ENCODE results near the gene DMRTB1.

DMRTB1 gene

GRCh38 chr1:53447413-53447812 is 11.8 kb upstream of the DMRTB1 start:
- Mint-ChIP-seq H3K4me3 (no peak overlapping the region), H3K27ac (no peak overlapping the region), H3K36me3 (ENCODE audit: low read depth) (no peaks in the 10 kb centered on the region), H3K27me3 (ENCODE audit: low read depth) (peaks cover 18% of the 10 kb centered on the region), H3K4me1 (ENCODE audit: low read depth) (no peaks in the 10 kb centered on the region), H3K9me3 (no peaks in the 10 kb centered on the region)
- DNase-seq (ENCODE audit: low spot score): no peak

DNA sequence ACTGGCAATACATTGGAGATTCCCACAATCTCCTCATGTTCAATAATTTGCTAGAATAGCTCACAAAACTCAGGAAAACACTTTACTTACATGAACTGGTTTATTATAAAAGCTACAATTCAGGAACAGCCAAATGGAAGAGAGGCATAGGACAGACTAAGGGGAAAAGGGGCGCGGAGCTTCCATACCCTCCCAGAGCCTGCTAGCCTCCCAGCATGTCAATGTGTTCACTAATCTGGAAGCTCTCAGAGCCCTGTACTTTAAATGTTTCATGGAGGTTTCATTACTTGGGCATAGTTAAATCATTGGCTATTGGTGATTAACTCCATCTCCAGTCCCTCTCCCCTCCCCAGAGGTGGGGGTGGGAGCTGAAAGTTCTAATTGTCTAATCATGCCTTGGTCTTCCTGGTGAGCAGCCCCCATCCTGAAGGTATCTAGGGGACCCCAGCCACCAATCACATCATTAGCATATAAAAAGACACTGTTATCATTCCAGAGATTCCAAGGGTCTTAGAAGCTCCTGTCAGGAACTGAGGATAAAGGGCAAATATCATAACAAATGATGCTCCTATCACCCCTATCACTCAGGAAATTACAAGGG is 10.9 kb upstream of the DMRTB1 start:
- Mint-ChIP-seq H3K9me3 (no peaks in the 10 kb centered on the region), H3K36me3 (ENCODE audit: low read depth) (no peaks in the 10 kb centered on the region)

GRCh38 chr1:53449021-53449420 is 10.2 kb upstream of the DMRTB1 start:
- Mint-ChIP-seq H3K4me3 (no peak overlapping the region), H3K27me3 (ENCODE audit: low read depth) (peaks cover 27% of the 10 kb centered on the region), H3K9me3 (no peaks in the 10 kb centered on the region), H3K27ac (no peak overlapping the region), H3K36me3 (ENCODE audit: low read depth) (no peaks in the 10 kb centered on the region), H3K4me1 (ENCODE audit: low read depth) (no peaks in the 10 kb centered on the region)
- no peak for DNase-seq (ENCODE audit: low spot score)

More for the DNA sequence above, 10.9 kb upstream of the DMRTB1 start:
- no peak for DNase-seq (ENCODE audit: low spot score)
- Mint-ChIP-seq H3K4me1 (ENCODE audit: low read depth) (no peaks in the 10 kb centered on the region), H3K4me3 (no peak overlapping the region), H3K27ac (no peak overlapping the region), H3K27me3 (ENCODE audit: low read depth) (peaks cover 22% of the 10 kb centered on the region)

GRCh38 chr1:53449693-53450092 is 9.5 kb upstream of the DMRTB1 start:
- Mint-ChIP-seq H3K27ac (no peak overlapping the region), H3K9me3 (no peaks in the 10 kb centered on the region), H3K36me3 (ENCODE audit: low read depth) (no peaks in the 10 kb centered on the region), H3K4me1 (ENCODE audit: low read depth) (no peaks in the 10 kb centered on the region), H3K4me3 (no peak overlapping the region), H3K27me3 (ENCODE audit: low read depth) (peaks cover 27% of the 10 kb centered on the region)
- no peak for DNase-seq (ENCODE audit: low spot score)

- no peaks in the 10 kb centered on the region for H3K9me3 Mint-ChIP-seq
- H3K4me3 Mint-ChIP-seq: no peak overlapping the region
- no peak overlapping the region for H3K27ac Mint-ChIP-seq
- H3K27me3 Mint-ChIP-seq (ENCODE audit: low read depth): peaks cover 27% of the 10 kb centered on the region
- no peaks in the 10 kb centered on the region for H3K4me1 Mint-ChIP-seq (ENCODE audit: low read depth)
- no peak for DNase-seq (ENCODE audit: low spot score)
- no peaks in the 10 kb centered on the region for H3K36me3 Mint-ChIP-seq (ENCODE audit: low read depth)
Measured at GRCh38 chr1:53450225-53450624, 9.0 kb upstream of the DMRTB1 start.

DNA sequence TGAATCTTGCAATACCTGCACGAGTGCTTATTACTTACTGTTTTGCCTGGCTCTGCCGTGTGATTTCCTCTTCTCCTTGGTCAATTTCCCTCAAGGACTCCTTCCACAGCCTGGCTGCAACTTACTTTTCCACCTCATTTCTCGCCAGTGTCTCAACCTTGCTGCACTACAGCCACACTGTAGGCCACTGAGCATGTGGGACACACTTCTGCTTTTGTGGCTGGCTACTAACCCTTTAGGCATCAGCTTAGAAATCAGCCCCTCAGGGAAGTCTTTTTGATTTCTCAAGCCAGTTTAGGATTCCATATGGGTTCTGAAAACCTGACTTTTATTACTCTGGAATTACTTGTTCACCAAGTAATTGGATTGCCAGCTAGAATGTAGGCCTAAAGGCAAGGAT is 5.2 kb upstream of the DMRTB1 start:
- DNase-seq (ENCODE audit: low spot score): no peak
- Mint-ChIP-seq H3K27me3 (ENCODE audit: low read depth) (peaks cover 25% of the 10 kb centered on the region), H3K9me3 (no peaks in the 10 kb centered on the region), H3K36me3 (ENCODE audit: low read depth) (no peaks in the 10 kb centered on the region), H3K4me3 (no peak overlapping the region), H3K4me1 (ENCODE audit: low read depth) (no peaks in the 10 kb centered on the region), H3K27ac (no peak overlapping the region)

- Mint-ChIP-seq H3K36me3 (ENCODE audit: low read depth) (no peaks in the 10 kb centered on the region), H3K27ac (no peak overlapping the region), H3K9me3 (no peaks in the 10 kb centered on the region), H3K4me1 (ENCODE audit: low read depth) (no peaks in the 10 kb centered on the region), H3K27me3 (ENCODE audit: low read depth) (peaks cover 23% of the 10 kb centered on the region), H3K4me3 (no peak overlapping the region)
- no peak for DNase-seq (ENCODE audit: low spot score)
Measured at GRCh38 chr1:53455364-53455991, 3.7 kb upstream of the DMRTB1 start.

GRCh38 chr1:53458634-53459033 is 565 bp upstream of the DMRTB1 start:
- peaks cover 8% of the 10 kb centered on the region for H3K27me3 Mint-ChIP-seq (ENCODE audit: low read depth)
- H3K36me3 Mint-ChIP-seq (ENCODE audit: low read depth): no peaks in the 10 kb centered on the region
- H3K27ac Mint-ChIP-seq: no peak overlapping the region
- H3K4me3 Mint-ChIP-seq: no peak overlapping the region
- no peak for DNase-seq (ENCODE audit: low spot score)
- no peaks in the 10 kb centered on the region for H3K9me3 Mint-ChIP-seq
- H3K4me1 Mint-ChIP-seq (ENCODE audit: low read depth): no peaks in the 10 kb centered on the region

DNA sequence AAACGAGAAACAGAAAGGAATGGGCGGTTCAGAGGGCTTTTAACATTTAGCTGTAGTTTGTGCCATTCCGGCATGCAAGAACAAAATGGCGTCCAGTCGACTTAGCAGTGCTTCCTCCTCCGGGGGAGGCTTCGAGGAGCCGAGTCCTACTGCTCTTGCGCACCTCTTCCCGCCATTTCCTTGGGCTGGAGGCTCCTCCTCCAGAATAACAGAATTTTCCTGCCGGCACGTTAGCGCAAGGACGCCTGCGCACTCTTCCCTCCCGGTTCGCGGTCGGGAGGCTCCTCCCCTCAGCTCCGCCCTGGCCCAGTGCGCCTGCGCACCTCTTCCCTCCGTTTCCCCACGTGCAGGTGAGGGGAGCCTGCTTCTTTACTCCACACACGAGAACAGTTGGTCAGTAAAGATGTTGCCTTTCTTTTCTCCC is 1.0 kb downstream of the DMRTB1 start:
- H3K27me3 Mint-ChIP-seq (ENCODE audit: low read depth): peaks cover 5% of the 10 kb centered on the region
- no peak overlapping the region for H3K27ac Mint-ChIP-seq
- no peaks in the 10 kb centered on the region for H3K36me3 Mint-ChIP-seq (ENCODE audit: low read depth)
- H3K4me3 Mint-ChIP-seq: no peak overlapping the region
- DNase-seq (ENCODE audit: low spot score): no peak
- no peaks in the 10 kb centered on the region for H3K9me3 Mint-ChIP-seq
- no peaks in the 10 kb centered on the region for H3K4me1 Mint-ChIP-seq (ENCODE audit: low read depth)

- no peaks in the 10 kb centered on the region for H3K36me3 Mint-ChIP-seq (ENCODE audit: low read depth)
- no peak overlapping the region for H3K4me3 Mint-ChIP-seq
Measured at GRCh38 chr1:53460666-53461322, 1.6 kb downstream of the DMRTB1 start.

GRCh38 chr1:53461323-53462044 is 2.3 kb downstream of the DMRTB1 start:
- H3K27ac Mint-ChIP-seq: no peak overlapping the region

More at GRCh38 chr1:53460666-53461322, 1.6 kb downstream of the DMRTB1 start:
- no peaks in the 10 kb centered on the region for H3K9me3 Mint-ChIP-seq
- H3K4me1 Mint-ChIP-seq (ENCODE audit: low read depth): no peaks in the 10 kb centered on the region
- H3K27ac Mint-ChIP-seq: no peak overlapping the region
- DNase-seq (ENCODE audit: low spot score): no peak
- H3K27me3 Mint-ChIP-seq (ENCODE audit: low read depth): peaks cover 3% of the 10 kb centered on the region

DNA sequence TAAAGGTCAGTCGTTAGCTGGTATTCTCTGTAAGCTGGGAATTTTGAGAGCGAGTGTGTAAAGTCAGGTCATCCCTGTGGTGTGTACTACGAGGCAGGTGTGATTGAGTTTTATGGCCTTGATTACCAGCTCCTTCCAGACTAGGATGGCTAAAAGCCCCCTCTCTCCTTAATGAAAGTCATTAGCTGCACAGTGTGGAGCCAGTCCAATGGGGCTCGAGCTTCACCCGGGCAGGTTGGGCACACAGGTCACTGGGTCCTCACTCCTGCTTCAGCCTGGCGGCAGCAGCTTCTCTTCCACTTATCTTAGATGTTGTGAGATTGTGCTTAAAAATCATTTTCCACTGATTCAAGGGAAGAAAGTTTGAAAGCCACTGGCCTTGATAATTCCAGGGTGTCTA is 3.0 kb downstream of the DMRTB1 start:
- Mint-ChIP-seq H3K36me3 (ENCODE audit: low read depth) (no peaks in the 10 kb centered on the region), H3K27ac (no peak overlapping the region), H3K27me3 (ENCODE audit: low read depth) (peaks cover 2% of the 10 kb centered on the region), H3K4me1 (ENCODE audit: low read depth) (no peaks in the 10 kb centered on the region), H3K4me3 (no peak overlapping the region), H3K9me3 (no peaks in the 10 kb centered on the region)
- DNase-seq (ENCODE audit: low spot score): no peak

More at GRCh38 chr1:53461323-53462044, 2.3 kb downstream of the DMRTB1 start:
- H3K36me3 Mint-ChIP-seq (ENCODE audit: low read depth): no peaks in the 10 kb centered on the region
- no peaks in the 10 kb centered on the region for H3K9me3 Mint-ChIP-seq
- DNase-seq (ENCODE audit: low spot score): no peak
- no peak overlapping the region for H3K4me3 Mint-ChIP-seq
- H3K4me1 Mint-ChIP-seq (ENCODE audit: low read depth): no peaks in the 10 kb centered on the region
- H3K27me3 Mint-ChIP-seq (ENCODE audit: low read depth): peaks cover 2% of the 10 kb centered on the region

DNA sequence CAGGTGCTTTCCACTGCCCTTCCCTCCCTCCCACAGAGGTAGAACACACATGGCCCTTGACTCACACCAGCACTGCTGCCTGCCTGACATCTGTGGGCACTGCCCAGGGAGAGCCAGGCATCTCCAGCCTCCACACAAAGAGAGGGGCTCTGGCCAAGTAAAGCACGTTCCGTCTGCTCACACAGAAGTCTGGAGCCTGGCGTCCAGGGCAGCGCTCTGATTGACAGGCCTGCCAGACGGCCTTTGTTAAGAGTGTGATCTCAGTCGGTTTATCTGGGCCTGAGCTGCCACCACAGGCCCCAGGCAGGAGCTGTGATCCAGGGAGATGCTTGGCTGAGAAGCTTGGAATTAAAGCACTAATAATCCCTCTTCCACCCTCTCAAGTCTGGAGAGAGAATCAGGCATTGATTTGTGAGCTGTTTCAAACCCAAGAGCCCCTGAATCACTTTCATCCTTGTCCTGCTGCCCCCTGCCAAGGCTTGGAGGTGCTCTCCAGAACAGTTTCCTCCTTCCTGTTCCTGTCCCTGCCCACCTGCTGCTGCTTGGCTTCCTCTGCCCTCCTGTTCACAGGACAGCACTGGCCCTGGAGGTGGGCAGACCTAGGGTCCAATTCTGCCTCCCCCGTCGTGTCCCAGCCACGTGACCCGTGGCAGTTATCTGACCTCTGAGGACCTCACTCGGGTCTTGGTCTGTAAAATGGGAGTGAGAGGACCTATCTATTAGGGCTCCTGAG is 3.7 kb downstream of the DMRTB1 start:
- no peaks in the 10 kb centered on the region for H3K4me1 Mint-ChIP-seq (ENCODE audit: low read depth)
- H3K36me3 Mint-ChIP-seq (ENCODE audit: low read depth): no peaks in the 10 kb centered on the region
- no peak overlapping the region for H3K27ac Mint-ChIP-seq
- H3K27me3 Mint-ChIP-seq (ENCODE audit: low read depth): no peaks in the 10 kb centered on the region
- no peak for DNase-seq (ENCODE audit: low spot score)
- H3K4me3 Mint-ChIP-seq: no peak overlapping the region
- no peaks in the 10 kb centered on the region for H3K9me3 Mint-ChIP-seq
